Panc1 (cell line): ENCODE data around the gene LAMP5.

Experiments used
- POLR2AphosphoS5 ChIP-seq: IDR thresholded peaks from 2 replicates; pipeline ENCODE4 v1.6.1; 2012; ENCODE audit warnings: mild to moderate bottlenecking, low read depth, low read length, moderate library complexity
- SIN3A ChIP-seq: IDR thresholded peaks from 2 replicates; pipeline ENCODE4 v1.6.1; 2012; ENCODE audit warnings: low read depth, mild to moderate bottlenecking, low read length, moderate library complexity, borderline replicate concordance; ENCODE audit not compliant: insufficient read depth
- TCF7L2 ChIP-seq: IDR thresholded peaks from 2 replicates; pipeline ENCODE4 v1.6.1; 2011; ENCODE audit warnings: mild to moderate bottlenecking, low read depth, low read length, inconsistent platforms
- TF ChIP-seq, protein P1 (sequence below): fragments of 450-650 bp; IDR thresholded peaks from 2 replicates; pipeline ENCODE4 v1.5.1; 2017; ENCODE audit warnings: mild to moderate bottlenecking
- TF ChIP-seq, protein P2 (sequence below), 2 experiments: IDR thresholded peaks; 2 replicates each; pipeline ENCODE4 v1.6.1; 2011 to 2012; ENCODE audit warnings: low read depth in 2 of 2, control low read depth in 1 of 2, low read length in 1 of 2, mild to moderate bottlenecking in 1 of 2, moderate library complexity in 1 of 2; ENCODE audit not compliant: insufficient read depth in 1 of 2

DNA sequence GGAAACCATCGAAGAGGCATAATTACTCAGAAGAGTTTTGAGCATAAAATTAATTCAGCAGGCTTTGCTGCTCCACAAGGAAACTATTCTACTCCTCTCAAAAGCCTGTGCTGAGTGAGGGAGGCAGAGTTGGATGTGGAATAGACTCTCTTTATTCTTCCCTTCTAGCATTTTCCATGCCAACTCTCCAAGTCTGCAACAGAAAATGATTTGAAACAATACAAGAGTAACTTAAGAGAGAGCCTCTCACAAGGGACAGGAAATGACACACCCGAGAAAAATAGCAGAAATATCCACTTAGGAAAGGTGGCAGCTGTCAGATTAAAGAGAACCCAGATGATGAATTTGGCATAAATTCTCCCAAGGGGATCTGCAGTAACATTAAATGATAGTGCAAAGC is 26.3 kb upstream of the LAMP5 start:
- TF ChIP-seq, protein P1, sequence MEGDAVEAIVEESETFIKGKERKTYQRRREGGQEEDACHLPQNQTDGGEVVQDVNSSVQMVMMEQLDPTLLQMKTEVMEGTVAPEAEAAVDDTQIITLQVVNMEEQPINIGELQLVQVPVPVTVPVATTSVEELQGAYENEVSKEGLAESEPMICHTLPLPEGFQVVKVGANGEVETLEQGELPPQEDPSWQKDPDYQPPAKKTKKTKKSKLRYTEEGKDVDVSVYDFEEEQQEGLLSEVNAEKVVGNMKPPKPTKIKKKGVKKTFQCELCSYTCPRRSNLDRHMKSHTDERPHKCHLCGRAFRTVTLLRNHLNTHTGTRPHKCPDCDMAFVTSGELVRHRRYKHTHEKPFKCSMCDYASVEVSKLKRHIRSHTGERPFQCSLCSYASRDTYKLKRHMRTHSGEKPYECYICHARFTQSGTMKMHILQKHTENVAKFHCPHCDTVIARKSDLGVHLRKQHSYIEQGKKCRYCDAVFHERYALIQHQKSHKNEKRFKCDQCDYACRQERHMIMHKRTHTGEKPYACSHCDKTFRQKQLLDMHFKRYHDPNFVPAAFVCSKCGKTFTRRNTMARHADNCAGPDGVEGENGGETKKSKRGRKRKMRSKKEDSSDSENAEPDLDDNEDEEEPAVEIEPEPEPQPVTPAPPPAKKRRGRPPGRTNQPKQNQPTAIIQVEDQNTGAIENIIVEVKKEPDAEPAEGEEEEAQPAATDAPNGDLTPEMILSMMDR, result no peak
- no peak for TF ChIP-seq SIN3A
- no peak for TF ChIP-seq POLR2AphosphoS5
- no peak for TF ChIP-seq TCF7L2
- TF ChIP-seq, protein P2, sequence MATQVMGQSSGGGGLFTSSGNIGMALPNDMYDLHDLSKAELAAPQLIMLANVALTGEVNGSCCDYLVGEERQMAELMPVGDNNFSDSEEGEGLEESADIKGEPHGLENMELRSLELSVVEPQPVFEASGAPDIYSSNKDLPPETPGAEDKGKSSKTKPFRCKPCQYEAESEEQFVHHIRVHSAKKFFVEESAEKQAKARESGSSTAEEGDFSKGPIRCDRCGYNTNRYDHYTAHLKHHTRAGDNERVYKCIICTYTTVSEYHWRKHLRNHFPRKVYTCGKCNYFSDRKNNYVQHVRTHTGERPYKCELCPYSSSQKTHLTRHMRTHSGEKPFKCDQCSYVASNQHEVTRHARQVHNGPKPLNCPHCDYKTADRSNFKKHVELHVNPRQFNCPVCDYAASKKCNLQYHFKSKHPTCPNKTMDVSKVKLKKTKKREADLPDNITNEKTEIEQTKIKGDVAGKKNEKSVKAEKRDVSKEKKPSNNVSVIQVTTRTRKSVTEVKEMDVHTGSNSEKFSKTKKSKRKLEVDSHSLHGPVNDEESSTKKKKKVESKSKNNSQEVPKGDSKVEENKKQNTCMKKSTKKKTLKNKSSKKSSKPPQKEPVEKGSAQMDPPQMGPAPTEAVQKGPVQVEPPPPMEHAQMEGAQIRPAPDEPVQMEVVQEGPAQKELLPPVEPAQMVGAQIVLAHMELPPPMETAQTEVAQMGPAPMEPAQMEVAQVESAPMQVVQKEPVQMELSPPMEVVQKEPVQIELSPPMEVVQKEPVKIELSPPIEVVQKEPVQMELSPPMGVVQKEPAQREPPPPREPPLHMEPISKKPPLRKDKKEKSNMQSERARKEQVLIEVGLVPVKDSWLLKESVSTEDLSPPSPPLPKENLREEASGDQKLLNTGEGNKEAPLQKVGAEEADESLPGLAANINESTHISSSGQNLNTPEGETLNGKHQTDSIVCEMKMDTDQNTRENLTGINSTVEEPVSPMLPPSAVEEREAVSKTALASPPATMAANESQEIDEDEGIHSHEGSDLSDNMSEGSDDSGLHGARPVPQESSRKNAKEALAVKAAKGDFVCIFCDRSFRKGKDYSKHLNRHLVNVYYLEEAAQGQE (IDR thresholded peaks at IDR 0.05; ENCODE audit: insufficient read depth in 1 of 2, low read depth in 2 of 2, low read length in 1 of 2), result no peak
